Activated T-helper 2 cell treated with anti-CD3 and anti-CD28 coated beads, Interferon-gamma antibody, Interleukin-2, Interleukin-4, amounts not matched to agents 10 μg/mL and 5 μg/mL and 100 μg/mL, durations not matched to agents 14 hours and 24 hours and 36 hours (primary cell): ENCODE results near the gene MYD88. TPM values are rescaled to one million over a fixed set of nuclear protein-coding genes. Genes with fewer than 3 reads are reported as not detected.

Experiments used
- DNase-seq: peaks from one replicate; pipeline ENCODE4 v3.0.0; 2021; ENCODE audit warnings: low spot score
- H3K27ac Mint-ChIP-seq: one replicate; pipeline ENCODE4 v1.8.0; 2021; ENCODE audit warnings: mixed read lengths
- H3K27me3 Mint-ChIP-seq: one replicate; pipeline ENCODE4 v1.8.0; 2021; ENCODE audit warnings: low read depth, mixed read lengths
- H3K36me3 Mint-ChIP-seq: one replicate; pipeline ENCODE4 v1.8.0; 2021; ENCODE audit warnings: low read depth, mixed read lengths
- H3K4me1 Mint-ChIP-seq: one replicate; pipeline ENCODE4 v1.8.0; 2021; ENCODE audit warnings: low read depth, mixed read lengths
- H3K4me3 Mint-ChIP-seq: one replicate; pipeline ENCODE4 v1.8.0; 2021; ENCODE audit warnings: low read depth, mild to moderate bottlenecking, moderate library complexity, mixed read lengths
- H3K9me3 Mint-ChIP-seq: one replicate; pipeline ENCODE4 v1.8.0; 2021; ENCODE audit warnings: mixed read lengths
- intact Hi-C: fragments of 100-400 bp; cut with micrococcal nuclease; formaldehyde crosslinking; loops from one replicate; pipeline ENCODE4 v1.15.1; 2023
- total RNA-seq: library from RNA; stranded (reverse); gene quantifications from 2 replicates; pipeline ENCODE4 v1.2.3, GENCODE V29; 2022

MYD88 gene
- total RNA-seq, 1 donor from 2014 or later, result 36.5 TPM

DNA sequence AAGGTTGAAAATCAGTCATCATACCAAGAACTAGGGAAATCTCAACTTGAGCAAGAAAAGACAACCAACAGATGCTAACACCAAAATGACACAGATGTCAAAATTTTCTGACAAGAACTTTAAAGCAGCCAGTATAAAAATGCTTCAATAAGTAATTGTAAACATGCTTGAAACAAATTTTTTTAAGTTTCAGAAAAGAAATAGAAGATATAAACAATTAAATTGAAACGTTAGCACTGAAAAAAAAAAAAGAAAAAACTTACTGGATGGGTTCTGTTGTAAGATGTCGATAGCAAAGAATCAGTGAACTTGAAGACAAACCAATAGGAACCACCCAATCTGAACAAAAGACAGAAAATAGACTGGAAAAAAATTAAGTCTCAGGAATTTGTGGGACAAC lies 8.0 kb downstream of the MYD88 start:
- Mint-ChIP-seq H3K27ac (no peak overlapping the region), H3K36me3 (peaks cover 20% of the 10 kb centered on the region), H3K4me1 (peaks cover 17% of the 10 kb centered on the region), H3K27me3 (no peaks in the 10 kb centered on the region), H3K4me3 (no peak overlapping the region), H3K9me3 (peaks cover 29% of the 10 kb centered on the region)
- intact Hi-C loops, result no loop called here
- no peak for DNase-seq

GRCh38 chr3:38147421-38147820 lies 9.0 kb downstream of the MYD88 start:
- no peak for DNase-seq
- Mint-ChIP-seq H3K27ac (no peak overlapping the region), H3K27me3 (no peaks in the 10 kb centered on the region), H3K9me3 (peaks cover 34% of the 10 kb centered on the region), H3K4me3 (no peak overlapping the region), H3K36me3 (peaks cover 11% of the 10 kb centered on the region), H3K4me1 (peaks cover 23% of the 10 kb centered on the region)
- intact Hi-C loops, result no loop called here

GRCh38 chr3:38148311-38148882 lies 9.9 kb downstream of the MYD88 start:
- H3K27ac Mint-ChIP-seq, result no peak overlapping the region
- peaks cover 10% of the 10 kb centered on the region for H3K36me3 Mint-ChIP-seq
- peaks cover 31% of the 10 kb centered on the region for H3K4me1 Mint-ChIP-seq
- intact Hi-C loops, result no loop called here
- peaks cover 34% of the 10 kb centered on the region for H3K9me3 Mint-ChIP-seq
- no peaks in the 10 kb centered on the region for H3K27me3 Mint-ChIP-seq
- H3K4me3 Mint-ChIP-seq, result no peak overlapping the region
- DNase-seq, result no peak

DNA sequence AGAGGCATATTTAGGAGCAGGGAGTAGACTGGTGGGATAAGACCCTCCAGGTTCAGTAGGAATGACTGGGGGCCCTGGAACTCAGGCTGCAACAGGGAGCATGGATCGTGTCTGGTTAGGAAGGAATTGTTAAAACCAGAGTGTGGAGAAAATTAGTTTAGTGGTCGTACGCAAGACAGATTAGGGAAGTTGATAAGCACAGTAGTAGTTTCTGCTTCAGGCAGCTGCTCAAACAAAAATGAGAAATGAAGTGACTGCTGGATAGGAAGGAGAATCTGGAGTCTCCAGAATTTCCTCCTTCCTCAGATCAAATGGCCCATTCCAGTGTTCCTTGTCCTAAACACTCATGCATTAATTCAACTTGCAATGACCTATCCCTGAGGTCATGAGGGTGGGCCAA lies 11.2 kb downstream of the MYD88 start:
- H3K4me3 Mint-ChIP-seq, result no peak overlapping the region

DNA sequence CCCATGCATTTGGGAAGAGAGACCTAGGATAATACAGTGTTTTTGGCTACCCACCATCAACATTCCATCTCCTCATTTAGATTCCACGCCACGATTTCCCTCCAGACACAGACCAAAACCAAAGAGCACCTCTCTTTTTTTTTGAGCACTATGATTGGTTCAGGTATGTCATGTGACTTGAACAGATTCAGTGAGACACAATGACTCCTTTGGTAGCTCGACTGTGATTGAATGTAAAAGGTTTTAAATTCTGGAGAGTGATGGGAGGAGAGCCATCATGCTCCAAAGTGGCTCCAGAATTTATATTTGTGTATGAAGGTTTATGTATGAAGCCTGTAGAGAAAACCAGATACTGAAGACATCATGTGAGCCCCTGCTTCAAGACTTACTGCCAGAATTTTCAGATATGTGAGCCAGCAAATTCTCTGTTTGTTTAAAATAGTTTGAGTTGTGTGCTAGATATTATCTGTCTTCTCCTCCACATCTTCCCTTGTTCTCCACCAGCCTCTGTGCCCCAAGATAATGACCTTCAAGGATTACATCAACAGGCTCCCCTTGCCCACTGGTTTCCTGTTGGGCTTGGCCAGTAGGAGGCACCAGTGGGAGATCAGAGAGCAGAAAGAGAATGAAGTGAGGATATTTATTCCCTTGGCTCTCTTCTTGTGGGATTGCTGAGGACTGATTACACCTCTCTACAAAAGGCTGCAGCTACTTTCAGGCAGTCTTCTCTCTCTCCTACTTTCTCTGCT lies 12.5 kb downstream of the MYD88 start:
- peak overlapping the region; percentile 51 for H3K27ac Mint-ChIP-seq
- H3K36me3 Mint-ChIP-seq, result peaks cover 10% of the 10 kb centered on the region
- H3K4me1 Mint-ChIP-seq, result peaks cover 40% of the 10 kb centered on the region
- intact Hi-C loops, result no loop called here
- H3K4me3 Mint-ChIP-seq, result no peak overlapping the region
- peaks cover 28% of the 10 kb centered on the region for H3K9me3 Mint-ChIP-seq
- DNase-seq, result no peak
- H3K27me3 Mint-ChIP-seq, result no peaks in the 10 kb centered on the region

More for the DNA sequence above, 11.2 kb downstream of the MYD88 start:
- H3K36me3 Mint-ChIP-seq, result peaks cover 10% of the 10 kb centered on the region
- peaks cover 40% of the 10 kb centered on the region for H3K4me1 Mint-ChIP-seq
- H3K27me3 Mint-ChIP-seq, result no peaks in the 10 kb centered on the region
- no peak overlapping the region for H3K27ac Mint-ChIP-seq
- no peak for DNase-seq
- H3K9me3 Mint-ChIP-seq, result peaks cover 34% of the 10 kb centered on the region
- intact Hi-C loops, result no loop called here

DNA sequence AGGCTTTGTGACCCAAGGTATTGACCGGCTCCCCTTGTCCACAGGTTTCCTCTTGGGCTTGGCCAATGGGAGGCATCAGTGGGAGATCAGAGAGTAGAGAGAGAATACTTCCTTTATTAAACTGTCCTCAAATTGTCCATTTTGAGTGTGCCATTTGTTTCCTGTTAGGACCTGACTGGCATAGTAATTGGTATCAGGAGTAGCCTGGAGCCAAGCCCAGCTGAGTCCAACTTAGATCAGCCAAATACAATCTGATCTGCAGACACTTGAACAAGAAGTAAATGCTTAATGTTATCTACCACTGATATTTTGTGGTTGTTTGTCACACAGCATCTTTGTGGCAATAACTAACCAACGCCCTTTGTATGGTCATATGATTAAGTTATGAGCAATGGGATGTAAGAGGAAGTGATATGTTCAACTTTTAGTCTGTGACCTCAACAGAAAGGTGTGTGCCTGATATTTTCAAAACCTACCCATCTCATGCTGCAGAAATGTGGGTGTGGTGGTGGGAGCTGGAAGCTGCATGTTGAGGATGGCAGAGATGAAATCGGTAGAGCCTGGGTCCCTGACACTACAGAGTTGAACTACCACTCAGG lies 13.3 kb downstream of the MYD88 start:
- H3K27ac Mint-ChIP-seq, result peak overlapping the region; percentile 51
- no peak for DNase-seq
- peaks cover 8% of the 10 kb centered on the region for H3K36me3 Mint-ChIP-seq
- H3K27me3 Mint-ChIP-seq, result no peaks in the 10 kb centered on the region
- intact Hi-C loops, result loop anchor here (1.0 kb wide), 2 partner anchors 13 to 14 kb away; partner anchors contain the start of gene ACAA1
- H3K9me3 Mint-ChIP-seq, result peaks cover 21% of the 10 kb centered on the region
- H3K4me3 Mint-ChIP-seq, result no peak overlapping the region
- peaks cover 40% of the 10 kb centered on the region for H3K4me1 Mint-ChIP-seq

DNA sequence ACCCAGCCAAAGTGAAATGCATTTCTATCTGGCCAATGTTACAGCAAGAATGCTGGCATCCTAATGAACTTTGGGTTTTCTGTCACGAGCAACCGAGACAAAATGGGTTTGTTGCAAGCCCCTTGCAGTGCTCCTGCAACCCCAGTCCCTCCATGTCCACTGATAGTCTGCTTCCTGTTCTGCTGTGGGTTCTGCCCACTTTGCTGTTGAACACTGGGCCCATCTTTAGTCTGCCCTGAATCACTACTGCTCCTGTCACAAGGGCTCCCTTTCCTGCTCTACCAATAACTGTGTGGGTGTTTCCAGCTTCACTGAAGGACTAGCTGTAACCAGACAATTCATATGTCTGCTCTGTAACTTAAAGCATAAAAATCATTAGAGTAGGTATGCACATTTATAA lies 14.1 kb downstream of the MYD88 start:
- H3K36me3 Mint-ChIP-seq, result peaks cover under 1% of the 10 kb centered on the region
- H3K4me1 Mint-ChIP-seq, result peaks cover 40% of the 10 kb centered on the region
- no peak for DNase-seq
- intact Hi-C loops, result loop anchor here (1.0 kb wide), 2 partner anchors 12 to 15 kb away; partner anchors contain the start of gene ACAA1
- no peak overlapping the region for H3K27ac Mint-ChIP-seq
- H3K4me3 Mint-ChIP-seq, result no peak overlapping the region
- peaks cover 12% of the 10 kb centered on the region for H3K9me3 Mint-ChIP-seq
- no peaks in the 10 kb centered on the region for H3K27me3 Mint-ChIP-seq

GRCh38 chr3:38153221-38153620 lies 14.8 kb downstream of the MYD88 start:
- Mint-ChIP-seq H3K4me1 (peaks cover 40% of the 10 kb centered on the region), H3K4me3 (no peak overlapping the region), H3K9me3 (peaks cover 8% of the 10 kb centered on the region), H3K27ac (no peak overlapping the region), H3K27me3 (no peaks in the 10 kb centered on the region), H3K36me3 (no peaks in the 10 kb centered on the region)
- intact Hi-C loops, result no loop called here
- DNase-seq, result no peak

- no peak overlapping the region for H3K4me3 Mint-ChIP-seq
- no peaks in the 10 kb centered on the region for H3K36me3 Mint-ChIP-seq
- intact Hi-C loops, result no loop called here
- H3K27me3 Mint-ChIP-seq, result no peaks in the 10 kb centered on the region
- no peak overlapping the region for H3K27ac Mint-ChIP-seq
- peaks cover 40% of the 10 kb centered on the region for H3K4me1 Mint-ChIP-seq
- peaks cover 8% of the 10 kb centered on the region for H3K9me3 Mint-ChIP-seq
- no peak for DNase-seq
Observed at GRCh38 chr3:38154033-38154494, 15.6 kb downstream of the MYD88 start.

DNA sequence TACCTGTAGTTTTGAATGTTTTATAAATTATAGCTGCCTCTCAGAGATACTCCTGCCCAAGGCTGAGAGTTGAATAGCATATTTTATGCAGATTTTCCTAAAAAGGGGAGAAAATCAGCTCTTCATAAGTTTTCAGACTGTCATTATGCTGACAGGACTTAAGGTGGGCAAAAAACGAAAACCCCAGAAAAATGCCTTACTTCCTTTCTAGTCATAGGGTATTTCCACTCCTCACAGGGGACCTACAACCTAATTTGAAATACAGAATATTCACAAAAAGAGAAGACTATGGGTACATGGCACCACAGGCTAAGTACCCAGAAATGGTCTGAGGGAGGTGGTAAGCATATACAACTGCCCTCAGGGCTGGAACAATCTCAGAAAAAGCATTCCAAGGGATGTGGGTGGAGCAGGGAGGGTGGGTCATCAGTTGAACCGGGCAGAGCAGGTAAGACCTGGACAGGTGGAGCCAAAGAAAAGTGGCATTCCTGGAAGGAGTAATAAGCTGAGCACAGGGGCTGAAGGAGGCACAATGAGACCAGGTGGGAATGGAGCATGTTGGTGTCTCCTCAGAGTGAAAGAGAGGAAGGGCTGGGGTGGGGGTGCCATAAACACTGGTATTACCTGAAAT lies 16.3 kb downstream of the MYD88 start:
- no peaks in the 10 kb centered on the region for H3K36me3 Mint-ChIP-seq
- peaks cover 8% of the 10 kb centered on the region for H3K9me3 Mint-ChIP-seq
- no peaks in the 10 kb centered on the region for H3K27me3 Mint-ChIP-seq
- H3K4me1 Mint-ChIP-seq, result peaks cover 34% of the 10 kb centered on the region
- H3K4me3 Mint-ChIP-seq, result no peak overlapping the region
- intact Hi-C loops, result no loop called here
- no peak for DNase-seq
- no peak overlapping the region for H3K27ac Mint-ChIP-seq

GRCh38 chr3:38155825-38156224 lies 17.4 kb downstream of the MYD88 start:
- H3K27ac Mint-ChIP-seq, result no peak overlapping the region
- H3K4me3 Mint-ChIP-seq, result no peak overlapping the region
- intact Hi-C loops, result no loop called here
- DNase-seq, result no peak
- no peaks in the 10 kb centered on the region for H3K36me3 Mint-ChIP-seq
- no peaks in the 10 kb centered on the region for H3K27me3 Mint-ChIP-seq
- peaks cover 8% of the 10 kb centered on the region for H3K9me3 Mint-ChIP-seq
- peaks cover 30% of the 10 kb centered on the region for H3K4me1 Mint-ChIP-seq

- peaks cover 17% of the 10 kb centered on the region for H3K4me1 Mint-ChIP-seq
- H3K9me3 Mint-ChIP-seq, result no peaks in the 10 kb centered on the region
- H3K27ac Mint-ChIP-seq, result no peak overlapping the region
- H3K27me3 Mint-ChIP-seq, result no peaks in the 10 kb centered on the region
- no peak for DNase-seq
- H3K36me3 Mint-ChIP-seq, result no peaks in the 10 kb centered on the region
- H3K4me3 Mint-ChIP-seq, result no peak overlapping the region
- intact Hi-C loops, result no loop called here
Observed at GRCh38 chr3:38157117-38157516, 18.7 kb downstream of the MYD88 start.

DNA sequence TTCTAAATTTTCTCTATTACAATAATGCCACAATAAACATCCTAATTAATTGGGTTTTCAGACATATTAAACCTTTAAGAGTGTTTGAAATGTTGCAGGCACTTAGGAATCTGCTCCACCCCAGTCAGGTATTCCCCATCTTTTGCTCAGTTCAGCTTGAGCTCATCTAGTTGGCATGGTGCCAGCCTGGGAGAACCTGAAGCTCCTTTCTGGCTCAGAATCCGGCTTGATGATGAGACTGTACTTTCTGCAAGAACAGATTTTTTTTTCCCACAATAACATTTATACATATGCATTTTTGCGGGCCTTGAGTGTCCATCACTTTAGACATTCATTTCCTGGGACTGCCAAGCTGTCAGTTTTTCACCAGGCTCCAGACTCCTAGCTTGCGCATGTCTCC lies 19.1 kb downstream of the MYD88 start:
- Mint-ChIP-seq H3K4me1 (peaks cover 16% of the 10 kb centered on the region), H3K36me3 (no peaks in the 10 kb centered on the region), H3K27ac (no peak overlapping the region), H3K9me3 (no peaks in the 10 kb centered on the region), H3K27me3 (no peaks in the 10 kb centered on the region), H3K4me3 (no peak overlapping the region)
- DNase-seq, result no peak
- intact Hi-C loops, result no loop called here
